GM10248 (cell line): ENCODE data around the gene FKBP10.
A peak's percentile ranks its signal among the peaks of the same experiment; 100 is the strongest.

Experiments
- CTCF ChIA-PET: fragments of 300-600 bp; sonication (Branson Sonifier 250); formaldehyde crosslinking; extraction: SDS; loops from one replicate; lab custom pipeline; 2021; ENCODE audit warnings: antibody characterized with exemption; lab: Yijun Ruan, JAX
- POLR2A ChIA-PET: fragments of 350-650 bp; sonication (Branson Sonifier 250); formaldehyde crosslinking; extraction: SDS; loops from one replicate; lab custom pipeline; 2020; ENCODE audit warnings: antibody characterized with exemption; lab: Yijun Ruan, JAX
- DNase-seq: peaks from one replicate; pipeline ENCODE4 v3.0.0; 2012; ENCODE audit errors: extremely low spot score
- CTCF ChIP-seq: IDR thresholded peaks from 2 replicates; pipeline ENCODE4 v1.5.1; 2012; ENCODE audit warnings: mild to moderate bottlenecking, low read depth; ENCODE audit errors: extremely low read depth, missing control alignments, control extremely low read depth

The FKBP10 gene

GRCh38 chr17:41781404-41782110 lies 31.2 kb upstream of the FKBP10 start:
- TF ChIP-seq CTCF, result no peak
- no peak for DNase-seq
- CTCF ChIA-PET, result interaction anchor here (0.6 kb wide), 1 partner anchor 13 kb away, joined by 4 read pairs; no protein-coding TSS in a partner anchor
- POLR2A ChIA-PET, result no interaction called here

- CTCF ChIA-PET, result no interaction called here
- POLR2A ChIA-PET, result no interaction called here
Measured at GRCh38 chr17:41782142-41782541, 30.7 kb upstream of the FKBP10 start.

GRCh38 chr17:41784207-41784744 lies 28.5 kb upstream of the FKBP10 start:
- peak; percentile 56 for DNase-seq
- no peak for TF ChIP-seq CTCF
- POLR2A ChIA-PET, result no interaction called here
- CTCF ChIA-PET, result interaction anchor here (1.0 kb wide), 1 partner anchor 17 kb away, joined by 4 read pairs; no protein-coding TSS in a partner anchor

More at GRCh38 chr17:41782142-41782541, 30.7 kb upstream of the FKBP10 start:
- TF ChIP-seq CTCF, result no peak
- DNase-seq, result no peak

GRCh38 chr17:41785091-41785858 lies 27.5 kb upstream of the FKBP10 start:
- ChIA-PET POLR2A (interaction anchor here (0.7 to 1.9 kb wide), 2 partner anchors 28 to 96 kb away, joined by 3 to 8 read pairs; partner anchors contain the start of gene EIF1), CTCF (interaction anchor here (1.1 to 2.5 kb wide), 7 partner anchors 11 to 89 kb away, joined by 3 to 25 read pairs (median 6); no protein-coding TSS in a partner anchor)
- no peak for TF ChIP-seq CTCF
- DNase-seq, result no peak

- TF ChIP-seq CTCF, result no peak
- no peak for DNase-seq
- CTCF ChIA-PET, result interaction anchor here (1.1 to 2.5 kb wide), 12 partner anchors 11 to 123 kb away, joined by 3 to 25 read pairs (median 5); partner anchors contain the start of gene P3H4
- POLR2A ChIA-PET, result interaction anchor here (0.7 to 1.9 kb wide), 2 partner anchors 29 to 97 kb away, joined by 3 to 8 read pairs; partner anchors contain the start of gene EIF1
Measured at GRCh38 chr17:41785859-41786226, 27.0 kb upstream of the FKBP10 start.

- ChIA-PET CTCF (interaction anchor here (0.7 to 2.5 kb wide), 14 partner anchors 9 to 123 kb away, joined by 3 to 25 read pairs (median 5); partner anchors contain the start of gene P3H4), POLR2A (interaction anchor here (0.6 to 1.9 kb wide), 3 partner anchors 9 to 108 kb away, joined by 3 to 8 read pairs (median 4); partner anchors contain the start of gene EIF1)
- DNase-seq, result peak; percentile 95
- TF ChIP-seq CTCF, result peak; percentile 46
Measured at GRCh38 chr17:41786227-41787020, 26.4 kb upstream of the FKBP10 start, which contains the start of gene JUP. Gene JUP (minus strand): TSS chr17:41786711. CDS start chr17:41771854, 14,857 bp downstream.
